ENCODE measurements around the gene CRTC2. TPM values are rescaled to one million over a fixed set of nuclear protein-coding genes. Genes with fewer than 3 reads are reported as not detected.

Gene CRTC2
- total and polyA plus RNA-seq, 9 of the 15 experiments (the other 6 are each of a cell fraction or from before 2014, with no cell fraction given): 2.7 to 26.4 (median 10.2) TPM

GRCh38 chr1:153985341-153985912, 27.0 kb upstream of the CRTC2 start (continued):
- TF ChIP-seq JUND (IDR thresholded peaks at IDR 0.05; ENCODE audit: borderline replicate concordance, low read depth, low read length): peak; percentile 96
- peak; percentile 90; the same call in 2 of the 3 replicates for TF ChIP-seq JUND (tag; IDR thresholded peaks at IDR 0.05; ENCODE audit: borderline replicate concordance, low read depth, low read length)
- no peak for TF ChIP-seq ARHGAP35 (IDR thresholded peaks at IDR 0.05; ENCODE audit: partially characterized antibody)
- TF ChIP-seq, protein P1, sequence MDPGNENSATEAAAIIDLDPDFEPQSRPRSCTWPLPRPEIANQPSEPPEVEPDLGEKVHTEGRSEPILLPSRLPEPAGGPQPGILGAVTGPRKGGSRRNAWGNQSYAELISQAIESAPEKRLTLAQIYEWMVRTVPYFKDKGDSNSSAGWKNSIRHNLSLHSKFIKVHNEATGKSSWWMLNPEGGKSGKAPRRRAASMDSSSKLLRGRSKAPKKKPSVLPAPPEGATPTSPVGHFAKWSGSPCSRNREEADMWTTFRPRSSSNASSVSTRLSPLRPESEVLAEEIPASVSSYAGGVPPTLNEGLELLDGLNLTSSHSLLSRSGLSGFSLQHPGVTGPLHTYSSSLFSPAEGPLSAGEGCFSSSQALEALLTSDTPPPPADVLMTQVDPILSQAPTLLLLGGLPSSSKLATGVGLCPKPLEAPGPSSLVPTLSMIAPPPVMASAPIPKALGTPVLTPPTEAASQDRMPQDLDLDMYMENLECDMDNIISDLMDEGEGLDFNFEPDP (CRISPR knock-in tag; IDR thresholded peaks at IDR 0.05): no peak
- no peak for TF ChIP-seq CHD4 (IDR thresholded peaks at IDR 0.05; ENCODE audit: insufficient read depth, insufficient replicate concordance, low read depth, low read length, poor library complexity, severe bottlenecking)
- TF ChIP-seq TEAD2 (tag; IDR thresholded peaks at IDR 0.05): no peak
- TF ChIP-seq CHD2 (IDR thresholded peaks at IDR 0.05; ENCODE audit: low read depth, low read length): no peak
- no peak for TF ChIP-seq ZNF76 (CRISPR knock-in tag; IDR thresholded peaks at IDR 0.05; ENCODE audit: borderline replicate concordance)
- no peak for TF ChIP-seq ZFP36 (IDR thresholded peaks at IDR 0.05; ENCODE audit: low read depth, low read length, partially characterized antibody)
- no peak for TF ChIP-seq FOXP1 (CRISPR knock-in tag; IDR thresholded peaks at IDR 0.05)
- no peak for TF ChIP-seq RUNX1 (IDR thresholded peaks at IDR 0.05; ENCODE audit: low read depth)
- TF ChIP-seq TCF3 (CRISPR knock-in tag; IDR thresholded peaks at IDR 0.05): no peak
- no peak for TF ChIP-seq ZNF253 (CRISPR knock-in tag; conservative IDR thresholded peaks at IDR 0.05)
- no peak for TF ChIP-seq DNMT1 (IDR thresholded peaks at IDR 0.05)
- TF ChIP-seq TEAD1 (CRISPR knock-in tag; IDR thresholded peaks at IDR 0.05): no peak
- no peak for TF ChIP-seq PML (IDR thresholded peaks at IDR 0.05; ENCODE audit: low read length)
- TF ChIP-seq, protein P2, sequence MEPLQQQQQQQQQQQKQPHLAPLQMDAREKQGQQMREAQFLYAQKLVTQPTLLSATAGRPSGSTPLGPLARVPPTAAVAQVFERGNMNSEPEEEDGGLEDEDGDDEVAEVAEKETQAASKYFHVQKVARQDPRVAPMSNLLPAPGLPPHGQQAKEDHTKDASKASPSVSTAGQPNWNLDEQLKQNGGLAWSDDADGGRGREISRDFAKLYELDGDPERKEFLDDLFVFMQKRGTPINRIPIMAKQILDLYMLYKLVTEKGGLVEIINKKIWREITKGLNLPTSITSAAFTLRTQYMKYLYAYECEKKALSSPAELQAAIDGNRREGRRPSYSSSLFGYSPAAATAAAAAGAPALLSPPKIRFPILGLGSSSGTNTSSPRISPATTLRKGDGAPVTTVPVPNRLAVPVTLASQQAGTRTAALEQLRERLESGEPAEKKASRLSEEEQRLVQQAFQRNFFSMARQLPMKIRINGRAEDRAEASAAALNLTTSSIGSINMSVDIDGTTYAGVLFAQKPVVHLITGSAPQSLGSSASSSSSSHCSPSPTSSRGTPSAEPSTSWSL (CRISPR knock-in tag; IDR thresholded peaks at IDR 0.05; ENCODE audit: borderline replicate concordance): no peak
- 0 out of 2 replicates have a peak, but pooled peaks have one; percentile 50 for TF ChIP-seq ARID2 (IDR thresholded peaks at IDR 0.05)
- TF ChIP-seq CAMTA2 (CRISPR knock-in tag; conservative IDR thresholded peaks at IDR 0.05): no peak
- TF ChIP-seq HDAC6 (IDR thresholded peaks at IDR 0.05; ENCODE audit: low read depth, low read length): no peak
- TF ChIP-seq BMI1 (IDR thresholded peaks at IDR 0.05; ENCODE audit: low read length): no peak
- no peak for TF ChIP-seq KDM4B (IDR thresholded peaks at IDR 0.05; ENCODE audit: borderline replicate concordance in 2 of 2, low read depth in 1 of 2)
- TF ChIP-seq ZNF449 (CRISPR knock-in tag; IDR thresholded peaks at IDR 0.05): no peak
- peak; percentile 45; the same call in 1 of the 2 replicates for TF ChIP-seq SMARCA5 (IDR thresholded peaks at IDR 0.05)
- TF ChIP-seq EP300 (IDR thresholded peaks at IDR 0.05; ENCODE audit: low read length): no peak
- no peak; the same call in 1 of the 2 replicates for TF ChIP-seq HDGF (IDR thresholded peaks at IDR 0.05)
- TF ChIP-seq ILK (tag; IDR thresholded peaks at IDR 0.05; ENCODE audit: borderline replicate concordance, low read depth): no peak
- no peak for TF ChIP-seq SMAD4 (CRISPR knock-in tag; conservative IDR thresholded peaks at IDR 0.05)

All from K562 (cell line).